ENCODE data around the gene MAGI2. TPM values are rescaled to one million over a fixed set of nuclear protein-coding genes. Genes with fewer than 3 reads are reported as not detected.

Gene MAGI2
- total RNA-seq, 1 experiment from 2014 or later: 0.34 TPM

GRCh38 chr7:79334334-79334733 is 119.1 kb downstream of the MAGI2 start:
- Histone ChIP-seq H3K36me3 (ENCODE audit: insufficient read depth, low read length, poor library complexity, severe bottlenecking) (no peaks in the 10 kb centered on the region), H3K4me3 (ENCODE audit: low read depth, low read length, poor library complexity, severe bottlenecking) (no peak overlapping the region), H3K27me3 (replicated peaks; ENCODE audit: insufficient read depth, low read depth, low read length, poor library complexity) (peaks cover 57% of the 10 kb centered on the region), H3K27ac (ENCODE audit: low read depth, low read length, poor library complexity, severe bottlenecking) (no peak overlapping the region), H3K4me1 (ENCODE audit: insufficient read depth, low read length, poor library complexity, severe bottlenecking) (no peaks in the 10 kb centered on the region), H3K9me3 (ENCODE audit: low read depth, low read length, poor library complexity, severe bottlenecking) (no peaks in the 10 kb centered on the region)
- POLR2A ChIA-PET (ENCODE audit: low non-redundant PET): no interaction called here
- BruUV-seq (replicated peaks): no TSS peak
- no peak for DNase-seq (ENCODE audit: low spot score)
- CTCF ChIA-PET: no interaction called here
- intact Hi-C loops (cut with micrococcal nuclease; ENCODE audit: unreplicated experiment): no loop called here
- TF ChIP-seq EZH2 (IDR thresholded peaks at IDR 0.05; ENCODE audit: borderline replicate concordance, low read depth, low read length, poor library complexity, severe bottlenecking): no peak
- no peak for TF ChIP-seq CTCF (conservative IDR thresholded peaks at IDR 0.05; ENCODE audit: low read depth, low read length)

GRCh38 chr7:79332091-79332490 is 121.4 kb downstream of the MAGI2 start:
- Histone ChIP-seq H3K36me3 (ENCODE audit: insufficient read depth, low read length, poor library complexity, severe bottlenecking) (no peaks in the 10 kb centered on the region), H3K4me1 (ENCODE audit: insufficient read depth, low read length, poor library complexity, severe bottlenecking) (no peaks in the 10 kb centered on the region), H3K4me3 (ENCODE audit: low read depth, low read length, poor library complexity, severe bottlenecking) (no peak overlapping the region), H3K27ac (ENCODE audit: low read depth, low read length, poor library complexity, severe bottlenecking) (no peak overlapping the region), H3K27me3 (replicated peaks; ENCODE audit: insufficient read depth, low read depth, low read length, poor library complexity) (peaks cover 44% of the 10 kb centered on the region), H3K9me3 (ENCODE audit: low read depth, low read length, poor library complexity, severe bottlenecking) (no peaks in the 10 kb centered on the region)
- BruUV-seq (replicated peaks): no TSS peak
- TF ChIP-seq EZH2 (IDR thresholded peaks at IDR 0.05; ENCODE audit: borderline replicate concordance, low read depth, low read length, poor library complexity, severe bottlenecking): no peak
- TF ChIP-seq CTCF (conservative IDR thresholded peaks at IDR 0.05; ENCODE audit: low read depth, low read length): no peak
- ChIA-PET CTCF (no interaction called here), POLR2A (ENCODE audit: low non-redundant PET) (no interaction called here)
- no peak for DNase-seq (ENCODE audit: low spot score)
- intact Hi-C loops (cut with micrococcal nuclease; ENCODE audit: unreplicated experiment): no loop called here

GRCh38 chr7:79329464-79329863 is 124.0 kb downstream of the MAGI2 start:
- Histone ChIP-seq H3K4me1 (ENCODE audit: insufficient read depth, low read length, poor library complexity, severe bottlenecking) (no peaks in the 10 kb centered on the region), H3K9me3 (ENCODE audit: low read depth, low read length, poor library complexity, severe bottlenecking) (no peaks in the 10 kb centered on the region), H3K36me3 (ENCODE audit: insufficient read depth, low read length, poor library complexity, severe bottlenecking) (no peaks in the 10 kb centered on the region), H3K27ac (ENCODE audit: low read depth, low read length, poor library complexity, severe bottlenecking) (no peak overlapping the region), H3K4me3 (ENCODE audit: low read depth, low read length, poor library complexity, severe bottlenecking) (no peak overlapping the region), H3K27me3 (replicated peaks; ENCODE audit: insufficient read depth, low read depth, low read length, poor library complexity) (peaks cover 30% of the 10 kb centered on the region)
- BruUV-seq (replicated peaks): no TSS peak
- ChIA-PET POLR2A (ENCODE audit: low non-redundant PET) (no interaction called here), CTCF (no interaction called here)
- no peak for DNase-seq (ENCODE audit: low spot score)
- TF ChIP-seq EZH2 (IDR thresholded peaks at IDR 0.05; ENCODE audit: borderline replicate concordance, low read depth, low read length, poor library complexity, severe bottlenecking) (no peak), CTCF (conservative IDR thresholded peaks at IDR 0.05; ENCODE audit: low read depth, low read length) (no peak)
- intact Hi-C loops (cut with micrococcal nuclease; ENCODE audit: unreplicated experiment): no loop called here

Data from A673 (cell line).